T-helper 22 cell (primary cell): ENCODE results near the gene NBAS.

Source experiments
- DNase-seq: peaks from one replicate; pipeline ENCODE4 v3.0.0-alpha.2; 2020; ENCODE audit warnings: low read depth

NBAS gene

GRCh38 chr2:15560988-15561573 lies at the start of gene NBAS:
NBAS (minus strand) TSS chr2:15561334; CDS start chr2:15561304, 30 bp downstream.
- peak; percentile 56 for DNase-seq

- DNase-seq: no peak
These were observed 49.4 kb upstream of the NBAS start for GRCh38 chr2:15610430-15610952.

- DNase-seq: no peak
These were observed 48.4 kb upstream of the NBAS start for GRCh38 chr2:15609341-15610042.

- no peak for DNase-seq
These were observed 47.2 kb upstream of the NBAS start for GRCh38 chr2:15608392-15608761.

GRCh38 chr2:15607709-15608391 lies 46.7 kb upstream of the NBAS start:
- DNase-seq: no peak

- no peak for DNase-seq
These were observed 45.6 kb upstream of the NBAS start for GRCh38 chr2:15606481-15607441.

GRCh38 chr2:15605721-15606120 lies 44.6 kb upstream of the NBAS start:
- no peak for DNase-seq

- DNase-seq: no peak
These were observed 42.8 kb upstream of the NBAS start for GRCh38 chr2:15603948-15604347.

GRCh38 chr2:15603044-15603765 lies 42.1 kb upstream of the NBAS start:
- no peak for DNase-seq

- no peak for DNase-seq
These were observed 41.3 kb upstream of the NBAS start for GRCh38 chr2:15602393-15602792.

- DNase-seq: no peak
These were observed 40.5 kb upstream of the NBAS start for GRCh38 chr2:15601681-15602080.

- no peak for DNase-seq
These were observed 38.9 kb upstream of the NBAS start for GRCh38 chr2:15599994-15600393.

- DNase-seq: no peak
These were observed 35.8 kb upstream of the NBAS start for GRCh38 chr2:15596968-15597367.

- no peak for DNase-seq
These were observed 35.2 kb upstream of the NBAS start for GRCh38 chr2:15596350-15596749.

GRCh38 chr2:15595936-15596335 lies 34.8 kb upstream of the NBAS start:
- no peak for DNase-seq

GRCh38 chr2:15595342-15595905 lies 34.3 kb upstream of the NBAS start:
- DNase-seq: no peak

GRCh38 chr2:15594291-15595256 lies 33.4 kb upstream of the NBAS start:
- no peak for DNase-seq

- no peak for DNase-seq
These were observed 32.2 kb upstream of the NBAS start for GRCh38 chr2:15593327-15593705.

- peak; percentile 73 for DNase-seq
These were observed 30.7 kb upstream of the NBAS start, which contains the start of gene DDX1 for GRCh38 chr2:15591692-15592463. DDX1 (plus strand) TSS chr2:15591868; CDS start chr2:15591934, 66 bp downstream.
